GM19467 (cell line): ENCODE data around the gene CEP112.
"Not testable (repeated sequence)": the region's sequence is repeated elsewhere in the genome, so short reads cannot be mapped to it uniquely, and the experiment has no call there.

Source experiments
- ATAC-seq: cut with Tn5 transposase; IDR thresholded peaks from one replicate; pipeline ENCODE4 v1.9.1; 2021; ENCODE audit warnings: mild to moderate bottlenecking, moderate library complexity; ENCODE audit not compliant: unreplicated experiment

The CEP112 gene

DNA sequence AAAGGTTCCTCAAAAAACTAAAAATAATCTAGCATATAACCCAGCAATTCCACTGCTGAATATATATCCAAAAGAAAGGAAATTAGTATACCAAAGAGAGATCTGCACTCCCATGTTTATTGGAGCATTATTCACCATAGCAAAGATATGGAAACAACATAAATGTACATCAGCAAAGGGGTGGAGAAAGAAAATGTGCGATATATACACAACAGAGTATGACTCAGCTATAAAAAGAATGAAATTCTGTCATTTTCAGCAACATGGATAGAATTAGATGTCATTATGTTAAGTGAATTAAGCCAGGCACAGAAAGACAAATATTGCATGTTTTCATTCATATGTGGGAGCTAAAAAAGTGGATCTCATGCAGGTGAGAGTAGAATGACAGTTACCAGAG is 350.8 kb downstream of the CEP112 start:
- ATAC-seq = no peak

DNA sequence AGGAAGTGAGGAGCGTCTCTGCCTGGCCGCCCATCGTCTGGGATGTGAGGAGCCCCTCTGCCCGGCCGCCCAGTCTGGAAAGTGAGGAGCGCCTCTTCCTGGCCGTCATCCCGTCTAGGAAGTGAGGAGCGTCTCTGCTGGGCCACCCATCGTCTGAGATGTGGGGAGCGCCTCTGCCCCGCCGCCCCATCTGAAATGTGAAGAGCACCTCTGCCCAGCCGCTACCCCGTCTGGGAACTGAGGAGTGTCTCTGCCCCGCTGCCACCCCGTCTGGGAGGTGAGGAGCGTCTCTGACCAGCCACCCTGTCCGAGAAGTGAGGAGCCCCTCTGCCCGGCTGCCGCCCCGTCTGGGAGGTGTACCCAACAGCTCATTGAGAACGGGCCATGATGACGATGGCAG is 354.7 kb downstream of the CEP112 start:
- not testable (repeated sequence) for ATAC-seq

DNA sequence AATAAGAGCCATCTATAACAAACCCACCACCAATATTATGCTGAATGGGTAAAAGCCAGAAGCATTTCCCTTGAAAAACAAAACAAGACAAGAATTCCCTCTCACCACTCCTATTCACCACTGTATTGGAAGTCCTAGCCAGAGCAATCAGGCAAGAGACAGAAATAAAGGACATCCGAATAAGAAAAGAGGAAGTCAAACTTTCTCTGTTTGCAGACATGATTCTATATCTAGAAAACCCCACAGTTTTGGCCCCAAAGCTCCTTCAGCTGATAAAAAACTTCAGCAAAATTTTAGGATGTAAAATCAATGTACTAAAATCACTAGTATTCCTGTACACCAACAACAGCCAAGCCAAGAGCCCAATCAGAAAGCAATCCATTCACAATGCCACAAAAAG is 358.7 kb downstream of the CEP112 start:
- no peak for ATAC-seq

DNA sequence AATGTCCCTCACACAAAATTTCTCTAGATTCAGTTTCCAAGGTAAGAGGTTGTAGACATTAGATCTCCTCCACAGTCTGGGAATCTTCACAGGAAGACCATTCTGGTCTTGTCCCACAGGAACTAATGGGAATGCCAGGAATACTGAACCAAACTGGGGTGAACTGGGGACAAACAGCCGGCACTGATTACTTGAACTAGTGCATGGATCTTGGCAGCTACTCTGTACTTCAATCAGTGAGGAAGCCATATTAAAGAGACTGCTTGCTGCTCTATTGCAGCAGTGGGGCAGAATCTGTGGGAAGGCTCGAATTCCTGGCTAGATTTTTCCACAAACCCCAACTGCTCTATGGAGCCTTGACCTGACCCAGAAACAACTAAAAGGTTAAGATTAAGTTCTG is 361.6 kb downstream of the CEP112 start:
- no peak for ATAC-seq

DNA sequence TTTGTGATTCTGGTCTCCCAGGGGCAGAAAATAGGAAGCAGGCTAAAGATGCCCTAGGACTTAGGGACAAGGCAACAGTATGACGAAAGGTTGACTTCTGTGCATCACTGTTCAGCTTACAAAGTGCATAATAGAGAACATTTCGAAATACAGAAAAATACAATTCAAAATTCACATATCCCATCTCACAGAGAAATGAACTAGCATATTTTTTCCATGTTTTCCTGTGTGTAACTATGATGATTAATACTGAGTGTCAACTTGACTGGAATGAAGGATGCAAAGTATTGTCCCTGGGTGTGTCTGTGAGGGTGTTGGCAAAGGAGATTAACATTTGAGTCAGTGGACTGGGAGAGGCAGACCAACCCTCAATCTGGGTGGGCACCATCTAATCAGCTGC is 365.4 kb downstream of the CEP112 start:
- not testable (repeated sequence) for ATAC-seq

DNA sequence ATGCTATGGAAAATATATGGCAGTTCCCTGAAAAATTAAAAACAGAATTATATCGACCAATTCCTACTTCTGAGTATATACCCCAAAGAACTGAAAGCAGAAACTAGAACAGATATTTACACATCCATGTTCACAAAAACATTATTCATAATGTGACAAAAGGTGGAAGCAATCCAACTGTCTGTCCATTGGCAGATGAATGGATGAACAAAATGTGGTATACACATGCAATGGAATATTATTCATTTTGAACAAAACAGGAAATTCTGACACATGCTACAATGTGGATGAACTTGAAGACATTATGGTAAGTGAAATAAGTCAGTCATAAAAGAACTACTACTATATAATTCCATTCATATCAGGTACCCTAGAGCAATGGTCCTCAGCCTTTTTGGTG is 367.0 kb downstream of the CEP112 start:
- ATAC-seq = no peak

DNA sequence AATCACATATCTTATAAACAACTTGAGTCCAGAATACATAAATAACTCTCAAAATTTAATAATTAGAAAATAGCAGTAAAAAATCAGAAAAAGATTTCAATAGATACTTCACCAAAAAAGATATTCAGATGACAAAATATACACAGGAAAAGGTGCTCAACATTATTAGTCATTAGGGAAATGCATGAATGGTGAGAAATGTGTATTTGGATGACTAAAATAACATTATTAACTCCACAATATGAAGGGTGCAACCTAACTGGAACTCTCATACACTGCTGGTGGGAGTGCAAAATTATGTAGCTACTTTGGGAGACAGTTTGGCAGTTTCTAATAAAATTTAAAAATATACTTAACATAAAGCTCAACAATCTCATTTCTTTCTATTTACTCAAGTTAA is 368.2 kb downstream of the CEP112 start:
- no peak for ATAC-seq

DNA sequence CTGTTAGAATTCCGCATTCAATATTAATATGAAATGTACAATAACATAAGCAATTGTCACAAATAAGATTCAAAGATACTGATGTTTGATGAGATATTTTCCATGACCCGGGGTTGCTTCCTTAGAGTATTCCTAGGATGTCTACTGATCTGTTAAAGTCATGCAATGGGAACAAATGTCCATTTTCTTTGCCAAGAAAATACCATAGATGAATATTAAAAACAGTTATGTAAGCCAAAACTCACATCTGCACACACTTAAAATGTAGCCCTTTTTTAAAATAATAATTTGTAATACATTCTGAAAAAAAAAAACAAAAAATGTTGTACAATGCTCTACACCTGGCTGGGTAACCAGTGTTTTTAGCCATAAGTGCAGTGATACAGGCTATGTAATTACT is 371.1 kb downstream of the CEP112 start:
- ATAC-seq = no peak

DNA sequence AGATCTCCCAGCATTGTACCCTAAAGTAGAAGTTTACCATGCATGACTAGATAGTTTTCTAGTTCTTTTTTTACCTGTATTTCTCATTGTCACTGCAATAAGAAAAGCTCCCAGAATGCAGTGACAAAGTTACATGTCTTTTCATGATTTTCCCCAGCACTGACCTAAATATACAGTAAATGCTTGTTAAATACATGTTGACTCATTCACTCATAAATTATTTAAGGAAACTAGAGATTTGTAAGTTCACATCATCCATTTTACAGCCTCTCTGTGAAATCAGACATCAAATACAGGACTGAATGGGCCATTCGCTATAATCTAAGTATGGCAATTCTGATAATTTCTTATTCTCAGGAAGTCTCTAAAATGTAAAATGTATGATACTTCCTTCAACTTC is 371.6 kb downstream of the CEP112 start:
- no peak for ATAC-seq

DNA sequence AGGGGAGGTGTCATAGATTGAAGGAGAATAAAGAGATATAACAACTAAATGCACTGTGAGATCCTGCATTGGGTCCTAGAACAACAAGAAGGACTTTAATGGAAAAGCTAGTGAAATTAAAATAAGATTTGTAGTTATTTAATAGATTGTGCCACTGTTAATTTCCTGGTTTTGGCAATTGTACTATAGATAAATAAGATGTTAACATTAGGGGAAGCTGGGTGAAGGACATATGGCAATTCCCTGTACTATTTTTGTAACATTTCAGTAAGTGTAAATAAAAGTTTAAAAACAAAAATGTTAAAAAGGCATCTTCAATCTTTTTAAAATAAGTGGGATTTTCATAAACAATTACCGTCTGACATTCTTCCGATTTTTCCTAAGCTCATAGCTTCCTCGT is 372.1 kb downstream of the CEP112 start:
- no peak for ATAC-seq

DNA sequence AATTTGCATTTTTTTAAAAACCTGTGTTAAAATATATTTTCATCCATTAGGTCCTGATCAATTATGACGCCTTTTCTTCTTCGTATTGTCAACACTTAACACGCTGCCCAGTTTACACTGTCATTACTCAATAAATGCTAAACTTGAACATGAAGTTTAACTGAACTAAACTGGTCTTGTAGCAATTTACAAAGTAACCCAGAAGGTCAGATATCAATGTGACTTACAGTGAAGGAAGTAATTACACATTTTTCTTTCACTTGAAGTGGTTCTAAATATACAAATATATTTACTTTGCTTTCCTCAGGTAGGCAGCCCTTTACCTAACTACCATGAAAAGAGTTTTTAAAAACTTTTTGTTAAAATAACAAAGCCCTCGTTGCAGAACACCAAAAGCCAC is 374.0 kb downstream of the CEP112 start:
- no peak for ATAC-seq

DNA sequence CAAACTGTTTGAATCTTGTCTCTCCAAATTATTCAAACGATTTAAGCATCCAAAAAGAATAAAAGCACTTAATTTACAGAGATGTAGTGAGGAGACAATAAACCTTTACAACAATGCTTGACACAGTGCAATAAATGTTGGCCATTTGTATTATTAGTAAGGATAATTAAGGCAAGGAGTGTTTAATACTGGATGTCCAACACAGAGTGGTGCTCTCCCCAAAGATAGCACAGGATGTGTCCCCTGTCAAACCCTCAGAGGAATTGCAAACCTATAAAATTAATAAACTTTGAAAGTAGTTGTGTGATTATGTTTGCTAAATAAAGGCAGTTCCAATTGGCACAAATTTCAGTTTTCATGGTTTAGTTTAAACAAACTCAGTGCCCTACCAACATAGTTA is 377.5 kb downstream of the CEP112 start:
- ATAC-seq = no peak

DNA sequence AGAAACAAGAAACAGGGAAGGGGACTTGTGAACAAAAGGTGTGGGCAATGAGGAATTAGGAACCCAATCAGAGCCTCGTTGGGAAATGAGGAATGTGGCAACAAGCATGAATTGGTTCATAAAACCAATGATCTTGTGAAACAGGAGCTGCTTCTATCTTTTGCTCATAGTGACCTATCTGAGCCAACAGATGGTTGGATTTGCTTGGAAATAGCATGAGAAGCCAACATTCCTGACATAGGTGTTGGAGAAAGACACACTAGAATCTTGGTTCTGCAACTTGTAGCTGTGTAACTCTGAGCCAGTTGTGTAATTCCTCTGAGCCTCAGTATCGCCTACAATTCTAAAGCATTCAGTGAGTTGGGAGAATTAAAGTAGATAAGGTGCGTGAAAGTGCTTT is 378.6 kb downstream of the CEP112 start:
- no peak for ATAC-seq

DNA sequence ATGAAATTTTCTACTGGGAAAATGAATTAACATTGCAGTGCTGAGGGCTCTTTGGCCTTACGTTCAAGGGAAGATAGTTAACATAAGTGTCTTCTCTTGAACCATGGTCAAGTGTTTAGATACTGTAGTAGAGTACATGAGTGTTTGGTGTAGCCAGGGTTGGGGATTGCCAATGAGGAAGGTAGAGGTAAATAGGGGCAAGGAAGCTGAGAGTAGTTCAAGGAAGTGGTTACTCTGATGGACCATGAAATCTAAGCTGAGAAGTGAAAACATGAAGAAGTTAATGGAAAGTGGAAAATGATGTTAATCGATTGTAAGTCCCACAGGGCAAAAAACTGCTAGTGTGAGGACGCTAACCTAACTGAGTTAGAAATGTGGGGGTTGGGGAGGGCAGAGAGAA is 380.9 kb downstream of the CEP112 start:
- ATAC-seq = no peak

DNA sequence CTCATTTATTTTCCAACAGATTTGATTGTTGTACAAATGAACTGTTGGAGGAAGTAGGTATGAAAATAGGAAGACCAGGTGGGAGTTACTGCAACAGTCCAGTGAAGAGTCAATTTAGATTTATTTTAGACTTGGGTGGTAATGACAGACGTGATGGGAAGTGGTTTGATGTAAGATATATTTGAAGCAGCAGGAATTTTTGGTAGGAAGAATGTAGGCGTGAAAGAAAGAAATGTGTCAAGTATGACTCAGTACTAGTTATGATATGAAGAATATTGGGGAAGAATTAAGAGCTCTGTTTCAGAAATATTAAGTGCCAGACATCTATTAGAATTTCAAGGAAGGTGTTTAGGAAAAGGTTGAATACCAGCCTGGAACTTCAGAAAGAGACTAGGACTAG is 382.6 kb downstream of the CEP112 start:
- ATAC-seq = no peak

DNA sequence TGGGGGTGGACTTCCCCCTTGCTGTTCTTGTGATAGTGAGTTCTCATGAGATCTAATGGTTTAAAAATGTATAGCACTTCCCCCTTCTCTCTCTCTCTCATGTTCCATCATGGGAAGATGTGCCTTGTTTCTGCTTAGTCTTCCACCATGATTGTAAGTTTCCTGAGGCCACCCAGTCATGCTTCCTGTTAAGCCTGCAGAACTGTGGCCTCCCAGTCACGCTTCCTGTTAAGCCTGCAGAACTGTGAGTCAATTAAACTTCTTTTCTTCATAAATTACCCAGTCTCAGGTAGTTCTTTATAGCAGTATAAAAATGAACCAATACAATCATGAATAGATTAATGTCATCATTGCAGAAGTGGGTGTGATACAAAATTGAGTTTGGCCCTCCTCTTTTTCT is 383.4 kb downstream of the CEP112 start:
- ATAC-seq = not testable (repeated sequence)

DNA sequence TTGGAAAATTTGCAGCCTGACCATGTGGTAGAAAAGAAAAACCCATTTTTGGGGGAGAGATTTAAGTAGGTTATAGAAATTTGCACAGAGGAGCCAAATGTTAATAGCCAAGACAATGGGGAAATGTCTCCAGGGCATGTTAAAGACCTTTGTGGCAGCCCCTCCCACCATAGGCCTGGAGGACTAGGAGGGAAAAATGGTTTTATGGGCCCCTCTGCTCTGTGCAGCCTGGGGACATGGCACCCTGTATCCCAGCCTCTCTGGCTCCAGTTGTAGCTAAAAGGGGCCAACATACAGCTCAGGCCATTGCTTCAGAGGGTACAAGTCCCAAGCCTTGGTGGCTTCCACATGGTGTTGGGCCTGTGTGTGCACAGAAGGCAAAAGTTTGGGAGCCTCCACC is 384.6 kb downstream of the CEP112 start:
- no peak for ATAC-seq

DNA sequence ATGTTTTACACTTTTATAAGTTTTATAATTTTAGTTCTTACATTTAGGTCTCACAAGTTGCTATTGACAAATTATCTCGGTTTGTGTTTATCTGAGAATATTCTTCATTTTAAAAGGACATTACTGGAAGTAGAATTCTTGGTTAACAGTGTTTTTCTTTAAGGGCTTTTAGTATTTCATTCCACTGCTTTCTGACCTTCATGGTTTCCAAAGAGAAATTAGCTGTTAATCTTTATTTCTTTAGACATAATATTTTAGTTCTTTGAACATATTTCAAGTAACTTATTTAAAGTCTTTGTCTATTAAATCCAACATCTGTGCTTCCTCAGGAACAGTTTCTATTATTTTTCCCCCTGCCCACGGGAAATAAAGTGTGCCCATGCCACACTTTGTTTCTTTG is 390.4 kb downstream of the CEP112 start:
- ATAC-seq = no peak

DNA sequence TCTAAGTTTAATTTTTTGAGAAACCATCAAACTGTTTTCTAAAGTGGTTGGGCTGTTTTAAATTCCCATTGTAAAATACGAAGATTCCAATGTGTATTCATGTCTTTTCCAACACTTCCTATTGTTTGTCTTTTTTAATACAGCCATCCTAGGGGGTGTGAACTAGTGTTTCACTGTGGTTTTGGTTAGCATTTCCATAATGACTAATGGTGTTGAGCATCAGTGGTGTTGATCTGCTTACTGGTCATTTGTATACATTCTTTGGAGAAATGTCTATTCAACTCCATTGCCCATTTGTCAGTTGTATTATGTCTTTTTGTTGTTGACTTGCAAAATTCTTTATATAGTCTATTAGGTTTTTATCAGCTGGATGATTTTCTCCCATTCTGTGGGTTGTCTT is 391.3 kb downstream of the CEP112 start:
- ATAC-seq = no peak

DNA sequence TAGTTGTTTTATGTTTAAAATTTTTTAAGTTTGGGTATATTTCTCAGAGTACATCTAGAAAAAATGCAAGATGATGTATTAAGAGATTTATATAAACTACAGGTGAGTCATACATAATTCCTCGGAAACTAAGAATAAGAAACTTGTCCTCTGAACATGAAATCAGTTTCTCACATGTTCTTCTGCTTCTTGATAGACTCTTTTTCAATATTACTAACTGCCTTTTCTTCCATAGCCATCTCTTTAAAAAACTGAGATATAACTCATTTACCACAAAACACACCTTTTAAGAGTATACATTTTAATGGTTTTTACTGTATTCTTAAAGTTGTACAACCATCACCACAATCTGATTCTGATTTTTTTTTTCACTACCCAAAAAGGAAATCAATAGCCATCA is 392.1 kb downstream of the CEP112 start:
- ATAC-seq = no peak

DNA sequence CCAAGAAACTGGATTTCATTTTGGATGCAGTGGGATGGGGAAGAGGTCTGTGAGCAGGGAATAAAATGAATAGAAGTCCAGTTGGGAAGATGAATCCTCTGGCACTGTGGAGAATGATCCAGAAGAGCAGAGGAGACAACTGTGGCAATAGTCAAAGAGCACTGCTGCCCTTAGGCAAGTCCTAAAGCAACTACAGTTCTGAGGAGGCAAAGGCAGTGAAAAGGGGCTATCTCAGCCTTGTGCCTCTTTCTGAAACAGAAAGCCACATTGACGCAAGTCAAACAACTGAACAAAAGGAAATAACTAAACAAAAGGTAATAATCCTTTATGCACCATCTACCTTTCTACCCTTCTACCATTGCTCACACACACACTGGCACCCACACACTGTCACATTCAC is 392.5 kb downstream of the CEP112 start:
- ATAC-seq = no peak

DNA sequence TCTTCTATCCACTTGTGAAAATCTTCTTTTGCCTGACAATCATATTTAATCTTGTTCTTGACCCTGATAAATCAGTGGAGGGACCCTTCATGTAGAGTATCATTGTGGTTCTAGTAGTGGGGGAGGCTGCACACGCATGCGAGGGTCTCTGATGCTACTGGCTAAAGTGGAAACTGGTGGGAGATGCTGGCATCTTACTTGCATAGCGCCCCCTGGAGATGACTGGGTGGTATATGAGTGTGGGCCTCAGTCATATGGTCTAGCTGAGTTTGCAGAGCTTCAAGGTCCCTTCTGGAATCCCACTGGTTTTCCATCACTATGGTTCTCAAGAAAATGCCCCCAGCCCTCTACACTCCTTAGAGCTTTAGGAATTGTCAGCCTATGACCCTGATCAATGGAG is 394.1 kb downstream of the CEP112 start:
- no peak for ATAC-seq

DNA sequence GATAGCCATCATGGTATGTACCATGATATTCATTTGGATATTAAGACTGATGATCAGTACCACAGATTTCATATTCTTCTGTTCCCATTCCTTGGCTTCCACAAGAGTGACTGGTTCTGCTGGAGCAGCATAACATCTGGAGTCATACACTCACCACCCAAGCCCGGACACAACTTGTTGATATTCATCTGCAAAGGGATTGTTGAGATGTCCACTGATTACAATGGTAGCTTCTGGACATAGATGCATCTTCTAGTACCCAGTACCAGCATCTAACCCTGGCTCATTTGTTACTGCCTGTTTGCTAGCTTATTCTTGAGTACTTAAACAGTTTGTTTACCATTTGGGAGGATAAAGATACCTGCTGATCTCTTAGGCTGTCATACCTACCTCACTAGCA is 394.8 kb downstream of the CEP112 start:
- no peak for ATAC-seq

DNA sequence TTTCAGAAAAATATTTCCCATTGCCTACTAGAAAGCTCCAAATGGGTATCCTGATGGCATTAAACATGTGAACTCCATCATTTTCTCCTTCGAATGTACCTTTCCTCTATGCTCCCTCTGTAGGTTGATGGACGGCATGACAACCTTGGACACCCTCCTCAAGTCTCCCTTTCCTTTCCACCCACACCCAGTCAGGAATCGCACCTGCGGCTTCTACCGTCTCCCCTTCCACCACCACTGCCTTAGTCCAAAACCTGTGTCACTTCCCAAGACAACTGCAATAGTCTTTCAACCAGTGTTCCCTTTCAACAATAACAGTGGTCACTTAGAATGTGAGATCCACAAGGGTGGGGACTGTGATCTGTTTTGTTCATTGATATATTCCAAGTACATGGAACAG is 397.4 kb downstream of the CEP112 start:
- ATAC-seq = no peak
